CD4-positive, alpha-beta T cell treated with Interleukin-15 for 4 hours (primary cell): Measurements from ENCODE around the gene CGNL1.

ENCODE experiments used
- DNase-seq: peaks from one replicate; pipeline ENCODE4 v3.0.0-alpha.2; 2020; ENCODE audit warnings: low spot score

The CGNL1 gene

GRCh38 chr15:57571725-57572124 is 195.4 kb downstream of the CGNL1 start:
- no peak for DNase-seq

- no peak for DNase-seq
Observed at GRCh38 chr15:57572468-57572867, 196.2 kb downstream of the CGNL1 start.

- DNase-seq = no peak
Observed at GRCh38 chr15:57573151-57573550, 196.8 kb downstream of the CGNL1 start.

DNA sequence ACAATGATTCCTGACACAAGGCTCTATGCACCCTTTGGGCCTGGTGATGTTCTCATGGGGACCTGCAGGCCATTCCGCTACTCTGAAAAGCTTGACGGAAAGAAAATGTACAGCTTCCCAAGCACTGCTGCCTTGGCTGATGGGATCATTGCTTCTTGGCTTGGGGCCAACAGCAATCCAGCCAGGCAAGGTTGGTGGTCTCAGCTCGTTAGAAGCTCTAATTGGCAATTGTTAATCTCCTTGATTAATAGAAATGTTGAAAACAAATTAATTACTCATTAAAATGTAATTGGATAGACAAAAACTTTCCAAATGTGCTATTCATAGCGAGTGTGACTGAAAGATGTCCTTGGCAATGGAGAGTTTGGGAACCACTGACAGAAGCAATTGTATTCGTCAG is 199.1 kb downstream of the CGNL1 start:
- DNase-seq = no peak

GRCh38 chr15:57578288-57578900 is 202.1 kb downstream of the CGNL1 start:
- DNase-seq = no peak

- no peak for DNase-seq
Observed at GRCh38 chr15:57580428-57580827, 204.1 kb downstream of the CGNL1 start.

- no peak for DNase-seq
Observed at GRCh38 chr15:57580866-57581265, 204.6 kb downstream of the CGNL1 start.

DNA sequence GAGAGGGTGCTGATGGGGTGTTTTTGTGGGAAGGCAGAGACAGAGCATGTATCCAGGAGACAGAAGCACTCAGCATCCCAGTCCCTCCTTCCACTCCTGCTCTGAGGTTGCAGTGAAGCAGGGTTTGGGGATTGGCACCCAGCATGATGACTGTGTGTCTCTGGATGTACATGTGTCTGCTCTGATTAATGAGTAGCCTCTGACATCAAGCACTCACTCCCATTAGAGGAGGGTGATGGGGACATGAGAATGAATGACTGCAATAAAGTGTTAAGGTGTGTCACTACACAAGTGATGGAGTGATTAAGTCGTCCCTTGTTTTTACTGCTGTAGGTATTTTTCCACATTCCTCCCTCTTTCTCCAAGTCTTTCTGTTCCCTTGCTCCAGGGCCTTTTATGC is 205.8 kb downstream of the CGNL1 start:
- DNase-seq = no peak

DNA sequence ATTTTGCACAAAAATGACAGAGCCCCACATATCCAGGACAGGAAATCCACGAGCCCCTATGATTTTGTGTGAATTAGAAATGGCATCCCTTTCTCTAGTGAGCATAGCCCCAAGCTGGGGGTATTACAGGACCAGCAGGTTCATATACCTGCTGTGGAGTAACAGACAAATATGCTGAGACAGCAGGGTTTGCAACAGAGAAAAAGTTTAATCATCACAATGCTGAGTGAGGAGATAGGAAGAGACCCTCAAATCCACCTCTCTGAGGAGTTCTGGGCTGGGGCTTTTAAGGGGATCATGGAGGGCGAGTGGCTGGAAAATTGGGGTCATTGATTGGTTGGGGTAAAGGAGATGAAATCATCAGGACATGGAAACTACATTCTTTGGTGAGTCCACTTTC is 207.0 kb downstream of the CGNL1 start:
- DNase-seq = no peak

- DNase-seq = no peak
Observed at GRCh38 chr15:57583720-57584119, 207.4 kb downstream of the CGNL1 start.

- DNase-seq = peak; percentile 11
Observed at GRCh38 chr15:57586661-57587424, 210.5 kb downstream of the CGNL1 start.

- DNase-seq = no peak
Observed at GRCh38 chr15:57589281-57589680, 213.0 kb downstream of the CGNL1 start.

- DNase-seq = no peak
Observed at GRCh38 chr15:57589754-57590153, 213.4 kb downstream of the CGNL1 start.

GRCh38 chr15:57591237-57591821 is 215.0 kb downstream of the CGNL1 start:
- no peak for DNase-seq

- DNase-seq = peak; percentile 18
Observed at GRCh38 chr15:57591822-57592367, 215.6 kb downstream of the CGNL1 start, which contains the start of gene MYZAP. MYZAP (plus strand) TSS chr15:57591904; CDS start chr15:57592035, 131 bp downstream.

- DNase-seq = no peak
Observed at GRCh38 chr15:57592426-57592825, 216.1 kb downstream of the CGNL1 start.

GRCh38 chr15:57592836-57593420 is 216.6 kb downstream of the CGNL1 start:
- DNase-seq = no peak

DNA sequence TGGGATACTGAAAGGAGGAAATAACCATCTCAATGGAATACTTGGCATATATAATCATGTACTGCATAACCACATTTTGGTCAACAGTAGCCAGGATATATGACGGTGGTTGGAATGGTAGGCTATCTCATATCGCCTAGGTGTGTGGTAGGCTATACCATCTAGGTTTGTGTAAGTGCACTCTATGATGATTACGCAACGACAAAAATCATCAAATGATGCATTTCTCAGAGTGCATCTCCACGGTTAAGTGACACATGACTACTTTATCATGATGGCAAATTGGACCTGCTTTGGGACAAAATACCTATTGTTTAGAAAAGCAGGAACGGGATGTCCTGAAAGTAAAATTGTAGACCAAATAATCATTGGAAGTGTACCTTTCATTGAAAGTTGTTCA is 218.2 kb downstream of the CGNL1 start:
- no peak for DNase-seq

DNA sequence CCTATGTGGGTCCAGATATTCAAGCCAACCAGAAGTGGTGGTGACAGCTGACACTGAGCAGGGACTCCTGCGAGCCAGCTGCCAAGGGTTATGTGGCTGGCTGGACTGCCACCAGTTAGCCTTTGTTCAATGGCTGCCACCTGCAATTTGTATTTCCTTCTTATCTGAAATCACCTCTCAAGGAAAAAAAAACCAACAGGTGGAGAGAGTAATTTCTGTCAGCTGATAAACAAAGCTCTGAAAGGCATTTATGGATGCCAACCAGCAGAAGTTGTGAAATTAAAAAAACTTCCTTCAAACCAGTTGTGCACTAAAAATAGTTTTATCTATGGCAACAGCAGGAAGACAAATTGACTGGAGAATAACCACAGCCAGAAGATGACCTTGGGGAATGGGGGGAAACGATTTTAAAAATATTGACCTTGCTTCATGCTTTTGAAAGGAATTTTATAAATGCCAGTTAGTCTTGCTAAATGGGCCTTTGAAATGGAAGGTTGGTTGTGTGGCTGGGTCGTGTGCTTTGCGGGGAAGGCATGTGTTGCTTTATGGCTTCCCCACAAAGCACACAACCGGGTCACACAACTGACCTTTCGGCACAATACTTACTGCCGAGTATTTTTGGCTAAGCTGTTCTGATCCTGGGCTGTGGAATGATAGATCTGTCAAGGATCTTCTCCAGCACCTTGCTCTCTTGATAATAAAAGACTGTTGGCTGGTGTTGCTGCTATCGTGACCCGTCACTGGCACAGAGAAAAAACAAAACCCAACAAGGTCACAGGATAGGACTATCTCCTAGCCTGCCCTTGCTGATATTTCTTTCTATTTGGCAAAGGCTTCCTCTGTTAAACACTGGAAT is 218.9 kb downstream of the CGNL1 start:
- DNase-seq = no peak

- no peak for DNase-seq
Observed at GRCh38 chr15:57596301-57596855, 220.1 kb downstream of the CGNL1 start.

DNA sequence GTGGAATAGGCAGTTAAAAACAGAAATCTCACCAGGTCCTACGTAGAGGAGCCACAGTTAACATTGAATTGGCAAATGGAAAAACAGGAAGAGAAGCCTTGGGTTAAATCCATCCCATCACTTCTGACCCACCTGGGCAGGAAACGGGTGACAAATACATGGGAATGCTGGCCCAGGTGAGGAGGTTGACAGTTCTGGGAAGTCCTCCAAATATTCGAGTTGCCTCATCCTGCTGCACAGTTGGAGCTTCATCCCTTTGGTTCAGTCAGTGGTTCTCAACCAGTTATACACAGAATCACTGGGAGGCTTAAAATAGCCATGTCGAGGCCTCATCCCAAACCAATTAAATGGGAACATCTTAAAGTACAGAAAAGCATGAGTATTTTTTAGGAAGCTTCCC is 220.7 kb downstream of the CGNL1 start:
- DNase-seq = no peak
